Neural progenitor cell (in vitro differentiated cells): ENCODE results near the gene CTCF. TPM values are rescaled to one million over a fixed set of nuclear protein-coding genes. Genes with fewer than 3 reads are reported as not detected.

Experiments
- DNase-seq: peaks from one replicate; pipeline ENCODE4 v3.0.0-alpha.2; 2016; ENCODE audit warnings: low spot score
- H2AFZ ChIP-seq: fragments of 200-600 bp; sonication (generic); replicated peaks from 2 replicates; pipeline ENCODE4 v1.6.1; 2016; ENCODE audit warnings: antibody characterized with exemption
- H3F3A ChIP-seq: fragments of 200-600 bp; sonication (generic); 2 replicates; pipeline ENCODE4 v1.6.1; 2016; ENCODE audit warnings: antibody characterized with exemption, low read depth
- H3K27ac ChIP-seq: fragments of 200-600 bp; sonication (generic); 2 replicates; pipeline ENCODE4 v1.5.1; 2016; ENCODE audit warnings: mild to moderate bottlenecking
- H3K27me3 ChIP-seq: fragments of 200-600 bp; sonication (generic); 2 replicates; pipeline ENCODE4 v1.6.1; 2016; ENCODE audit warnings: mild to moderate bottlenecking, moderate library complexity
- H3K36me3 ChIP-seq: fragments of 200-600 bp; sonication (generic); 2 replicates; pipeline ENCODE4 v1.5.1; 2016
- H3K4me1 ChIP-seq: fragments of 200-600 bp; sonication (generic); 2 replicates; pipeline ENCODE4 v1.6.1; 2016; ENCODE audit warnings: mixed run types
- H3K4me2 ChIP-seq: fragments of 200-600 bp; sonication (generic); 2 replicates; pipeline ENCODE4 v1.6.1; 2016
- H3K4me3 ChIP-seq: fragments of 200-600 bp; sonication (generic); 2 replicates; pipeline ENCODE4 v1.5.1; 2016
- H3K79me2 ChIP-seq: fragments of 200-600 bp; sonication (generic); 2 replicates; pipeline ENCODE4 v1.6.1; 2016; ENCODE audit warnings: low read depth
- H3K9ac ChIP-seq: fragments of 200-600 bp; sonication (generic); 2 replicates; pipeline ENCODE4 v1.6.1; 2016
- H3K9me3 ChIP-seq: fragments of 200-600 bp; sonication (generic); 2 replicates; pipeline ENCODE4 v1.5.1; 2016; ENCODE audit warnings: low read depth
- H4K20me1 ChIP-seq: fragments of 200-600 bp; sonication (generic); 2 replicates; pipeline ENCODE4 v1.6.1; 2016; ENCODE audit warnings: low read depth
- H3K27ac Mint-ChIP-seq: 3 replicates; pipeline ENCODE4 v1.8.0; 2021; ENCODE audit warnings: mixed read lengths
- H3K27me3 Mint-ChIP-seq: 2 replicates; pipeline ENCODE4 v1.8.0; 2022; ENCODE audit warnings: low read depth, mild to moderate bottlenecking, inconsistent platforms, moderate library complexity, mixed read lengths; ENCODE audit not compliant: insufficient read depth
- H3K36me3 Mint-ChIP-seq: 3 replicates; pipeline ENCODE4 v1.8.0; 2021; ENCODE audit warnings: mixed read lengths
- H3K4me1 Mint-ChIP-seq: 3 replicates; pipeline ENCODE4 v1.8.0; 2021; ENCODE audit warnings: mixed read lengths
- H3K4me3 Mint-ChIP-seq: 3 replicates; pipeline ENCODE4 v1.8.0; 2021; ENCODE audit warnings: mild to moderate bottlenecking, moderate library complexity, mixed read lengths
- H3K9me3 Mint-ChIP-seq: 3 replicates; pipeline ENCODE4 v1.8.0; 2020; ENCODE audit warnings: mixed read lengths
- CTCF ChIP-seq: fragments of 200-600 bp; sonication (generic); IDR thresholded peaks from 2 replicates; pipeline ENCODE4 v1.5.1; 2017; ENCODE audit warnings: antibody characterized with exemption, mild to moderate bottlenecking
- EZH2 ChIP-seq: fragments of 200-600 bp; sonication (generic); IDR thresholded peaks from 2 replicates; pipeline ENCODE4 v1.6.1; 2017; ENCODE audit warnings: antibody characterized with exemption, mild to moderate bottlenecking, moderate library complexity
- EZH2phosphoT487 ChIP-seq: fragments of 200-600 bp; sonication (generic); IDR thresholded peaks from 2 replicates; pipeline ENCODE4 v1.6.1; 2017; ENCODE audit warnings: antibody characterized with exemption
- total RNA-seq: library from RNA; depleted of rRNA; stranded (reverse); fragments of >200 nt; gene quantifications from 2 replicates; pipeline ENCODE4 v1.2.3, GENCODE V29; 2015; ENCODE audit warnings: low replicate concordance

CTCF gene
- total RNA-seq, 1 donor from 2014 or later = 76.3 TPM

DNA sequence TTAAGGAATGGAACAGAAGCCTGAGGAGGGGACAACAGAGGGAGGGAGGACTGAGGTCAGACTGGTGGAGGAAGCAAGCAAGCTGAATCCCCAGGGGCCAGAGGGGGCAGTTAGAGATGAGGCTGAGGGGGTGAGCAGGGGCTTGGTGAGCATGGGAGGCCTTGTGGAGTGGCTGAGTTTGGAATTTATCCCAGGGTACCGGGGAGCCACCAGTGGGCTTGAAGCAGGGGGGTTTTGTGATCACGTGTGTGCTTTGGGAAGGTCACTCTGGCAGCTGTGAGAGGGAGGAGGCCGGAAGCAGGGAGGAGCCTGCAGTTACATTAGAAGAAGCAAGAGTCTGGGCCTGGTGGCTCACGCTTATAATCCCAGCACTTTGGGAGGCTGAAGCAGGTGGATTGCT, 9.8 kb upstream of the CTCF start:
- Histone ChIP-seq H2AFZ (no peak overlapping the region), H3K9me3 (no peaks in the 10 kb centered on the region), H3K4me2 (no peak overlapping the region), H3K36me3 (no peaks in the 10 kb centered on the region), H3K4me3 (no peak overlapping the region), H3K79me2 (peaks cover 4% of the 10 kb centered on the region), H3K4me1 (no peaks in the 10 kb centered on the region), H3K27me3 (no peaks in the 10 kb centered on the region), H4K20me1 (peaks cover 5% of the 10 kb centered on the region), H3F3A (peaks cover 8% of the 10 kb centered on the region), H3K9ac (no peak overlapping the region), H3K27ac (peak overlapping the region; percentile 29)
- peaks cover 4% of the 10 kb centered on the region for H3K36me3 Mint-ChIP-seq
- TF ChIP-seq EZH2 = no peak
- no peak for TF ChIP-seq CTCF
- no peak for TF ChIP-seq EZH2phosphoT487
- H3K4me1 Mint-ChIP-seq = peaks cover 6% of the 10 kb centered on the region
- no peak for DNase-seq
- no peak overlapping the region for H3K27ac Mint-ChIP-seq
- no peaks in the 10 kb centered on the region for H3K9me3 Mint-ChIP-seq
- no peak overlapping the region for H3K4me3 Mint-ChIP-seq
- H3K27me3 Mint-ChIP-seq = peaks cover 4% of the 10 kb centered on the region

DNA sequence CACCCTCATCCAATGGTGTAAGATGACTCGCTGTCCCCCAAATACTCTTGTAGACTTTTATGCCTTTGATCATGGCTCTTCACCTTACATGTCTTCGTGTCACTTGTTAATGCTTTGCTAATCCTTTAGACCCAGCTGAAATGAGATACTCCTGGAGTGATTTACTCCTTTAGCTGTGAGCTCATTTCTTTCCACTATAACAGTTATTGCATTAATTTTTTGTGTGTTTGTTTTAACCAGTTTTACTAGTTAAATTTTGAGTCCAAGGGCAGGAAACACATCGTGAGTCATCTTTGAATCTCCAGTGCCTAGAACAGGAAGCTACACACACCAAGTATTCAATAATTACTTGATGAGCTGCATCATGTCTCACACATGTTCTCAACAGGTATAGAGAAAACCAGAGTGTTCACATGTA, 6.5 kb upstream of the CTCF start:
- no peak for TF ChIP-seq EZH2
- no peak for TF ChIP-seq EZH2phosphoT487
- TF ChIP-seq CTCF = no peak
- Histone ChIP-seq H3K4me3 (no peak overlapping the region), H3F3A (peaks cover 6% of the 10 kb centered on the region), H4K20me1 (no peaks in the 10 kb centered on the region), H3K4me1 (peaks cover under 1% of the 10 kb centered on the region), H3K9me3 (no peaks in the 10 kb centered on the region), H3K27me3 (no peaks in the 10 kb centered on the region), H2AFZ (no peak overlapping the region), H3K9ac (no peak overlapping the region), H3K79me2 (peaks cover 30% of the 10 kb centered on the region), H3K36me3 (no peaks in the 10 kb centered on the region), H3K27ac (no peak overlapping the region), H3K4me2 (no peak overlapping the region)
- no peak overlapping the region for H3K4me3 Mint-ChIP-seq
- H3K4me1 Mint-ChIP-seq = peaks cover 4% of the 10 kb centered on the region
- peaks cover 4% of the 10 kb centered on the region for H3K27me3 Mint-ChIP-seq
- no peak overlapping the region for H3K27ac Mint-ChIP-seq
- no peaks in the 10 kb centered on the region for H3K36me3 Mint-ChIP-seq
- H3K9me3 Mint-ChIP-seq = no peaks in the 10 kb centered on the region
- DNase-seq = no peak

DNA sequence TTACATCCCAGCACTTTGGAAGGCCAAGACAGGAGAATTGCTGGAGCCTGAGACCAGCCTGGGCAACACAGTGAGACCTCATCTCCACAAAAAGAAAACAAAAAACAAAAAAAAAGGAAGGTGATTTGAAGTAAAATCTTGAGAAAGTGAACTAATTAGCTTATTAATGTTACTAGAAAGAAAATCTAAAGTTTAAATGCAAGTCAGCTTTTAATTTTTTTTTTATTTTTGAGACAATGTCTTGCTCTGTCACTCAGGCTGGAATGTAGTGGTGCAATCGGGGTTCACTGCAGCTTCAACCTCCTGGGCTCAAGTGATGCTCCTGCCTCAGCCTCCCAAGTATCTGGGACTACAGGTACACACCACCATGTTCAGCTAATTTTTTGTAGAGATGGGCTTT, 3.5 kb upstream of the CTCF start:
- no peak for DNase-seq
- no peaks in the 10 kb centered on the region for H3K9me3 Mint-ChIP-seq
- no peak overlapping the region for H3K27ac ChIP-seq
- H3K4me3 Mint-ChIP-seq = no peak overlapping the region
- H3K4me1 Mint-ChIP-seq = peaks cover 10% of the 10 kb centered on the region
- peaks cover 26% of the 10 kb centered on the region for H3F3A ChIP-seq
- peaks cover 4% of the 10 kb centered on the region for H3K27me3 Mint-ChIP-seq
- peaks cover 10% of the 10 kb centered on the region for H4K20me1 ChIP-seq
- no peak overlapping the region for H3K4me3 ChIP-seq
- H3K9ac ChIP-seq = no peak overlapping the region
- no peaks in the 10 kb centered on the region for H3K36me3 ChIP-seq
- H3K4me1 ChIP-seq = peaks cover 7% of the 10 kb centered on the region
- H2AFZ ChIP-seq = no peak overlapping the region
- no peaks in the 10 kb centered on the region for H3K9me3 ChIP-seq
- H3K79me2 ChIP-seq = peaks cover 47% of the 10 kb centered on the region
- H3K27me3 ChIP-seq = no peaks in the 10 kb centered on the region
- TF ChIP-seq EZH2 (no peak), CTCF (no peak), EZH2phosphoT487 (no peak)
- H3K27ac Mint-ChIP-seq = no peak overlapping the region
- peaks cover 3% of the 10 kb centered on the region for H3K36me3 Mint-ChIP-seq
- no peak overlapping the region for H3K4me2 ChIP-seq
